ENCODE results near the gene DIS3.
"Not testable (repeated sequence)": the region's sequence is repeated elsewhere in the genome, so short reads cannot be mapped to it uniquely, and the experiment has no call there.

Gene DIS3

GRCh38 chr13:72792640-72793039 lies 10.9 kb upstream of the DIS3 start:
- no peaks in the 10 kb centered on the region for H3K4me1 ChIP-seq (ENCODE audit: insufficient read depth, low read length, severe bottlenecking)
- no peak overlapping the region for H2AFZ ChIP-seq (ENCODE audit: low read length)
- TF ChIP-seq CTCF (IDR thresholded peaks at IDR 0.05; ENCODE audit: low read length) = no peak
- TF ChIP-seq EZH2 (IDR thresholded peaks at IDR 0.05; ENCODE audit: borderline replicate concordance, low read length) = no peak
- no peak overlapping the region for H3K9ac ChIP-seq (ENCODE audit: low read length)
- peaks cover 59% of the 10 kb centered on the region for H3K36me3 ChIP-seq (ENCODE audit: insufficient read depth, low read length)
- no peak overlapping the region for H3K27ac ChIP-seq (ENCODE audit: low read depth, low read length, poor library complexity, severe bottlenecking)
- no peaks in the 10 kb centered on the region for H4K20me1 ChIP-seq (ENCODE audit: insufficient read depth, low read length)
- 0 out of 2 replicates have a peak, but pooled peaks cover 4% of the 10 kb centered on the region for H3K79me2 ChIP-seq (ENCODE audit: insufficient read depth, low read length)
- H3K4me3 ChIP-seq (ENCODE audit: low read depth, low read length, poor library complexity, severe bottlenecking) = no peak overlapping the region
- no peaks in the 10 kb centered on the region for H3K9me2 ChIP-seq (ENCODE audit: low read depth, low read length)
- H3F3A ChIP-seq (ENCODE audit: insufficient read depth, low read length) = no peaks in the 10 kb centered on the region
- H3K4me2 ChIP-seq (ENCODE audit: low read length) = no peak overlapping the region
- 0 out of 2 replicates have a peak, but pooled peaks cover 2% of the 10 kb centered on the region for H3K9me3 ChIP-seq (ENCODE audit: low read length)
- no peaks in the 10 kb centered on the region for H3K27me3 ChIP-seq (ENCODE audit: insufficient read depth, low read length)

- 0 out of 2 replicates have a peak, but pooled peaks cover 2% of the 10 kb centered on the region for H3K9me3 ChIP-seq (ENCODE audit: low read length)
- H3K27ac ChIP-seq (ENCODE audit: low read depth, low read length, poor library complexity, severe bottlenecking) = no peak overlapping the region
- H3F3A ChIP-seq (ENCODE audit: insufficient read depth, low read length) = no peaks in the 10 kb centered on the region
- H3K4me1 ChIP-seq (ENCODE audit: insufficient read depth, low read length, severe bottlenecking) = peaks cover 1% of the 10 kb centered on the region
- no peak overlapping the region for H3K4me3 ChIP-seq (ENCODE audit: low read depth, low read length, poor library complexity, severe bottlenecking)
- TF ChIP-seq EZH2 (IDR thresholded peaks at IDR 0.05; ENCODE audit: borderline replicate concordance, low read length) (no peak), CTCF (IDR thresholded peaks at IDR 0.05; ENCODE audit: low read length) (no peak)
- H2AFZ ChIP-seq (ENCODE audit: low read length) = no peak overlapping the region
- peaks cover 15% of the 10 kb centered on the region for H3K79me2 ChIP-seq (ENCODE audit: insufficient read depth, low read length)
- no peaks in the 10 kb centered on the region for H4K20me1 ChIP-seq (ENCODE audit: insufficient read depth, low read length)
- no peak overlapping the region for H3K9ac ChIP-seq (ENCODE audit: low read length)
- no peaks in the 10 kb centered on the region for H3K9me2 ChIP-seq (ENCODE audit: low read depth, low read length)
- no peak overlapping the region for H3K4me2 ChIP-seq (ENCODE audit: low read length)
- H3K36me3 ChIP-seq (ENCODE audit: insufficient read depth, low read length) = peaks cover 44% of the 10 kb centered on the region
- no peaks in the 10 kb centered on the region for H3K27me3 ChIP-seq (ENCODE audit: insufficient read depth, low read length)
These were observed 7.1 kb upstream of the DIS3 start for GRCh38 chr13:72788831-72789230.

- not testable (repeated sequence) for H3K27me3 ChIP-seq (ENCODE audit: insufficient read depth, low read length); H3K9me3 ChIP-seq (ENCODE audit: low read length); H3K27ac ChIP-seq (ENCODE audit: low read depth, low read length, poor library complexity, severe bottlenecking); H3K4me2 ChIP-seq (ENCODE audit: low read length); H4K20me1 ChIP-seq (ENCODE audit: insufficient read depth, low read length); H3F3A ChIP-seq (ENCODE audit: insufficient read depth, low read length); H3K4me3 ChIP-seq (ENCODE audit: low read depth, low read length, poor library complexity, severe bottlenecking); H3K9ac ChIP-seq (ENCODE audit: low read length); H3K9me2 ChIP-seq (ENCODE audit: low read depth, low read length); H2AFZ ChIP-seq (ENCODE audit: low read length)
- peaks cover 26% of the 10 kb centered on the region; the same call in 1 of the 2 replicates for H3K36me3 ChIP-seq (ENCODE audit: insufficient read depth, low read length)
- peaks cover 52% of the 10 kb centered on the region for H3K79me2 ChIP-seq (ENCODE audit: insufficient read depth, low read length)
- H3K4me1 ChIP-seq (ENCODE audit: insufficient read depth, low read length, severe bottlenecking) = peaks cover 28% of the 10 kb centered on the region
These were observed 3.0 kb upstream of the DIS3 start for GRCh38 chr13:72784679-72785078.

GRCh38 chr13:72782717-72783116 lies 1.0 kb upstream of the DIS3 start:
- Histone ChIP-seq H3K4me1 (ENCODE audit: insufficient read depth, low read length, severe bottlenecking) (peaks cover 35% of the 10 kb centered on the region), H3K9ac (ENCODE audit: low read length) (peak overlapping the region; percentile 78), H3K4me3 (ENCODE audit: low read depth, low read length, poor library complexity, severe bottlenecking) (peak overlapping the region; percentile 78), H3K36me3 (ENCODE audit: insufficient read depth, low read length) (peaks cover 44% of the 10 kb centered on the region), H3F3A (ENCODE audit: insufficient read depth, low read length) (no peaks in the 10 kb centered on the region), H3K9me3 (ENCODE audit: low read length) (no peaks in the 10 kb centered on the region), H3K9me2 (ENCODE audit: low read depth, low read length) (no peaks in the 10 kb centered on the region), H4K20me1 (ENCODE audit: insufficient read depth, low read length) (no peaks in the 10 kb centered on the region), H3K79me2 (ENCODE audit: insufficient read depth, low read length) (peaks cover 65% of the 10 kb centered on the region), H3K27ac (ENCODE audit: low read depth, low read length, poor library complexity, severe bottlenecking) (no peak overlapping the region), H2AFZ (ENCODE audit: low read length) (no peak overlapping the region), H3K27me3 (ENCODE audit: insufficient read depth, low read length) (no peaks in the 10 kb centered on the region), H3K4me2 (ENCODE audit: low read length) (peak overlapping the region; percentile 85)
- TF ChIP-seq CTCF (IDR thresholded peaks at IDR 0.05; ENCODE audit: low read length) = no peak
- no peak for TF ChIP-seq EZH2 (IDR thresholded peaks at IDR 0.05; ENCODE audit: borderline replicate concordance, low read length)
